ENCODE data around the gene MTHFD2L. TPM values are rescaled to one million over a fixed set of nuclear protein-coding genes. Genes with fewer than 3 reads are reported as not detected.

The MTHFD2L gene
- total RNA-seq, 1 donor = 15.0 TPM

- H3K4me3 ChIP-seq (ENCODE audit: low read depth, low read length) = no peak overlapping the region
- no peak for TF ChIP-seq CTCF (IDR thresholded peaks at IDR 0.05; ENCODE audit: insufficient read depth, low read length)
- DNase-seq (ENCODE audit: low read depth) = no peak
Observed at GRCh38 chr4:74111306-74111975, 46.5 kb upstream of the MTHFD2L start.

- no peak overlapping the region for H3K4me3 ChIP-seq (ENCODE audit: low read depth, low read length)
- no peak for TF ChIP-seq CTCF (IDR thresholded peaks at IDR 0.05; ENCODE audit: insufficient read depth, low read length)
- DNase-seq (ENCODE audit: low read depth) = peak; percentile 96
Observed at GRCh38 chr4:74111990-74112389, 45.9 kb upstream of the MTHFD2L start.

- TF ChIP-seq CTCF (IDR thresholded peaks at IDR 0.05; ENCODE audit: insufficient read depth, low read length) = no peak
- peak; percentile 53 for DNase-seq (ENCODE audit: low read depth)
Observed at GRCh38 chr4:74112399-74113105, 45.4 kb upstream of the MTHFD2L start.

GRCh38 chr4:74114234-74114633 is 43.7 kb upstream of the MTHFD2L start:
- peak; percentile 81 for DNase-seq (ENCODE audit: low read depth)
- TF ChIP-seq CTCF (IDR thresholded peaks at IDR 0.05; ENCODE audit: insufficient read depth, low read length) = no peak

More at GRCh38 chr4:74112399-74113105, 45.4 kb upstream of the MTHFD2L start:
- H3K4me3 ChIP-seq (ENCODE audit: low read depth, low read length) = no peak overlapping the region

GRCh38 chr4:74117024-74117534 is 40.8 kb upstream of the MTHFD2L start:
- no peak overlapping the region for H3K4me3 ChIP-seq (ENCODE audit: low read depth, low read length)
- DNase-seq (ENCODE audit: low read depth) = peak; percentile 99
- no peak for TF ChIP-seq CTCF (IDR thresholded peaks at IDR 0.05; ENCODE audit: insufficient read depth, low read length)

More at GRCh38 chr4:74114234-74114633, 43.7 kb upstream of the MTHFD2L start:
- H3K4me3 ChIP-seq (ENCODE audit: low read depth, low read length) = no peak overlapping the region

- DNase-seq (ENCODE audit: low read depth) = no peak
- H3K4me3 ChIP-seq (ENCODE audit: low read depth, low read length) = no peak overlapping the region
- TF ChIP-seq CTCF (IDR thresholded peaks at IDR 0.05; ENCODE audit: insufficient read depth, low read length) = no peak
Observed at GRCh38 chr4:74118600-74119338, 39.1 kb upstream of the MTHFD2L start.
